Thyroid gland (tissue), 4 donors: ENCODE measurements around the gene INMT. TPM values are rescaled to one million over a fixed set of nuclear protein-coding genes. Genes with fewer than 3 reads are reported as not detected.

Experiments used
- DNase-seq, 2 donors: peaks; one replicate each; pipeline ENCODE4 v3.0.0-alpha.2; 2019
- H3K27ac ChIP-seq, 3 donors: fragments of 200-600 bp; sonication (generic); 1 replicate in 2 of 3; 2 replicates in 1 of 3; pipeline ENCODE4 v1.5.1; 2016 to 2019; ENCODE audit warnings: mild to moderate bottlenecking in 1 of 3, moderate library complexity in 1 of 3
- H3K27me3 ChIP-seq: fragments of 200-600 bp; sonication (generic); one replicate; pipeline ENCODE4 v1.5.1; 2019
- H3K36me3 ChIP-seq, 2 donors: fragments of 200-600 bp; sonication (generic); one replicate each; pipeline ENCODE4 v1.5.1; 2016 to 2019
- H3K4me1 ChIP-seq, 2 donors: fragments of 200-600 bp; sonication (generic); one replicate each; pipeline ENCODE4 v1.5.1; 2017 to 2019
- H3K4me3 ChIP-seq, 3 donors: fragments of 200-600 bp; sonication (generic); replicated peaks in 1 of 3; 1 replicate in 2 of 3; 2 replicates in 1 of 3; pipeline ENCODE4 v1.5.1; 2016; ENCODE audit warnings: mild to moderate bottlenecking in 1 of 3
- H3K9me3 ChIP-seq: fragments of 200-600 bp; sonication (generic); one replicate; pipeline ENCODE4 v1.5.1; 2017
- CTCF ChIP-seq, 6 experiments: fragments of 200-600 bp in 3 of 6; fragments of 450-650 bp in 3 of 6; sonication (generic) in 3 of 6; IDR thresholded peaks; one replicate each; pipeline ENCODE4 v1.5.1; 2016 to 2019; ENCODE audit warnings: antibody characterized with exemption in 6 of 6, mild to moderate bottlenecking in 2 of 6, inconsistent platforms in 1 of 6, moderate library complexity in 1 of 6
- POLR2A ChIP-seq, 2 donors: fragments of 450-650 bp; IDR thresholded peaks; one replicate each; pipeline ENCODE4 v1.6.1; 2017; ENCODE audit warnings: antibody characterized with exemption in 2 of 2, mild to moderate bottlenecking in 2 of 2, moderate library complexity in 1 of 2
- WGBS, 2 donors: methylation state at CpG; one replicate each; pipeline ENCODE4 v1.1.5; 2017; 5-methylcytosine and 5-hydroxymethylcytosine counted together
- intact Hi-C: fragments of 100-400 bp; cut with DNase I; formaldehyde crosslinking; loops from one replicate; pipeline ENCODE4 v1.15.1; 2023
- total RNA-seq, 4 donors: library from RNA; depleted of rRNA; stranded (reverse); fragments of >200 nt; gene quantifications; one replicate each; pipeline ENCODE4 v1.2.3, GENCODE V29; 2016

INMT gene
- total RNA-seq, 4 donors from 2014 or later: 19.9 to 47.3 (median 30.1) TPM

GRCh38 chr7:30799976-30800661 lies 48.2 kb downstream of the INMT start:
- H3K9me3 ChIP-seq: no peaks in the 10 kb centered on the region
- DNase-seq: no peak
- H3K36me3 ChIP-seq: no peaks in the 10 kb centered on the region
- peaks cover 24 to 57% of the 10 kb centered on the region in 2 donors for H3K4me1 ChIP-seq
- TF ChIP-seq POLR2A (IDR thresholded peaks at IDR 0.05) (no peak), CTCF (IDR thresholded peaks at IDR 0.05) (no peak)
- no peak overlapping the region for H3K4me3 ChIP-seq
- 89 to 95% methylated on average over 4 to 5 of the region's 5 CpGs for WGBS, 2 donors
- intact Hi-C loops: loop anchor here (5.0 kb wide), 3 partner anchors 87 to 322 kb away; no protein-coding TSS in a partner anchor
- no peaks in the 10 kb centered on the region for H3K27me3 ChIP-seq
- H3K27ac ChIP-seq: peak overlapping the region in 1 of 3 donors; percentile 32

- TF ChIP-seq CTCF (IDR thresholded peaks at IDR 0.05) (peak; percentile 19 to 86 (median 70)), POLR2A (IDR thresholded peaks at IDR 0.05) (no peak)
- intact Hi-C loops: loop anchor here (5.0 kb wide), 1 partner anchor 176 kb away; no protein-coding TSS in a partner anchor
- H3K27me3 ChIP-seq: no peaks in the 10 kb centered on the region
- H3K4me1 ChIP-seq: peaks cover 17 to 53% of the 10 kb centered on the region in 2 donors
- peak; percentile 62 to 63 for DNase-seq
- no peaks in the 10 kb centered on the region for H3K9me3 ChIP-seq
- WGBS, 2 donors: 48 to 63% methylated on average over 5 to 6 of the region's 6 CpGs
- no peaks in the 10 kb centered on the region for H3K36me3 ChIP-seq
- peak overlapping the region in 1 of 3 donors; percentile 41 for H3K27ac ChIP-seq
- no peak overlapping the region for H3K4me3 ChIP-seq
Observed at GRCh38 chr7:30800785-30801252, 48.9 kb downstream of the INMT start.

GRCh38 chr7:30802812-30803211 lies 50.9 kb downstream of the INMT start:
- H3K4me3 ChIP-seq: no peak overlapping the region
- no peak for DNase-seq
- no peaks in the 10 kb centered on the region for H3K9me3 ChIP-seq
- intact Hi-C loops: loop anchor here (5.0 kb wide), 1 partner anchor 174 kb away; no protein-coding TSS in a partner anchor
- no peaks in the 10 kb centered on the region for H3K36me3 ChIP-seq
- H3K27ac ChIP-seq: no peak overlapping the region
- no peak for TF ChIP-seq CTCF (IDR thresholded peaks at IDR 0.05)
- TF ChIP-seq POLR2A (IDR thresholded peaks at IDR 0.05): no peak
- H3K27me3 ChIP-seq: no peaks in the 10 kb centered on the region
- H3K4me1 ChIP-seq: peaks cover 11 to 37% of the 10 kb centered on the region in 2 donors
- WGBS, 2 donors: 95 to 96% methylated on average over 4 of the region's 4 CpGs

- 60 to 73% methylated on average over 3 of the region's 3 CpGs for WGBS, 2 donors
- no peak for TF ChIP-seq CTCF (IDR thresholded peaks at IDR 0.05)
- TF ChIP-seq POLR2A (IDR thresholded peaks at IDR 0.05): no peak
- H3K4me1 ChIP-seq: peaks cover 11 to 33% of the 10 kb centered on the region in 2 donors
- H3K27me3 ChIP-seq: no peaks in the 10 kb centered on the region
- DNase-seq: no peak
- peak overlapping the region in 2 of 3 donors; percentile 31 to 56 for H3K27ac ChIP-seq
- no peaks in the 10 kb centered on the region for H3K36me3 ChIP-seq
- H3K9me3 ChIP-seq: no peaks in the 10 kb centered on the region
- intact Hi-C loops: loop anchor here (5.0 kb wide), 1 partner anchor 173 kb away; no protein-coding TSS in a partner anchor
- no peak overlapping the region for H3K4me3 ChIP-seq
Observed at GRCh38 chr7:30804078-30804661, 52.2 kb downstream of the INMT start.
